Skeletal muscle satellite cell (primary cell): ENCODE results near the gene TAF4.
"Not testable (repeated sequence)": the region's sequence is repeated elsewhere in the genome, so short reads cannot be mapped to it uniquely, and the experiment has no call there.

Experiments used
- H3K27me3 ChIP-seq: 2 replicates; pipeline ENCODE4 v1.7.0; 2013; ENCODE audit warnings: low read length; ENCODE audit not compliant: control insufficient read depth, insufficient read depth
- H3K36me3 ChIP-seq: 2 replicates; pipeline ENCODE4 v1.7.0; 2013; ENCODE audit warnings: mild to moderate bottlenecking, control low read depth, low read length; ENCODE audit not compliant: insufficient read depth
- H3K4me1 ChIP-seq: 2 replicates; pipeline ENCODE4 v1.7.0; 2013; ENCODE audit warnings: low read length; ENCODE audit not compliant: control insufficient read depth, insufficient read depth
- H3K4me2 ChIP-seq: 2 replicates; pipeline ENCODE4 v1.7.0; 2013; ENCODE audit warnings: mild to moderate bottlenecking, low read length
- H3K4me3 ChIP-seq: 2 replicates; pipeline ENCODE4 v1.7.0; 2013; ENCODE audit warnings: low read length
- H3K9ac ChIP-seq: 2 replicates; pipeline ENCODE4 v1.7.0; 2013; ENCODE audit warnings: mild to moderate bottlenecking, low read depth, low read length, moderate library complexity
- H3K9me3 ChIP-seq: replicated peaks from 2 replicates; pipeline ENCODE4 v1.7.0; 2013; ENCODE audit warnings: mild to moderate bottlenecking, control low read depth, low read length

TAF4 gene

GRCh38 chr20:62096421-62097380, 31.0 kb upstream of the TAF4 start:
- no peak overlapping the region for H3K9ac ChIP-seq
- H3K9me3 ChIP-seq: peaks cover 2% of the 10 kb centered on the region
- no peak overlapping the region for H3K4me2 ChIP-seq
- H3K4me1 ChIP-seq: no peaks in the 10 kb centered on the region
- H3K36me3 ChIP-seq: no peaks in the 10 kb centered on the region
- H3K27me3 ChIP-seq: peaks cover 16% of the 10 kb centered on the region
- H3K4me3 ChIP-seq: no peak overlapping the region

- Histone ChIP-seq H3K4me3 (no peak overlapping the region), H3K27me3 (peaks cover 29% of the 10 kb centered on the region), H3K9me3 (no peaks in the 10 kb centered on the region)
Measured at GRCh38 chr20:62089393-62089792, 23.7 kb upstream of the TAF4 start.

GRCh38 chr20:62088258-62089127, 22.8 kb upstream of the TAF4 start:
- no peak overlapping the region for H3K4me2 ChIP-seq
- H3K27me3 ChIP-seq: peaks cover 25% of the 10 kb centered on the region
- no peaks in the 10 kb centered on the region for H3K4me1 ChIP-seq

More at GRCh38 chr20:62089393-62089792, 23.7 kb upstream of the TAF4 start:
- no peak overlapping the region for H3K9ac ChIP-seq
- no peaks in the 10 kb centered on the region for H3K4me1 ChIP-seq
- H3K4me2 ChIP-seq: no peak overlapping the region
- no peaks in the 10 kb centered on the region for H3K36me3 ChIP-seq

GRCh38 chr20:62087632-62088031, 22.0 kb upstream of the TAF4 start:
- Histone ChIP-seq H3K27me3 (peaks cover 20% of the 10 kb centered on the region), H3K36me3 (no peaks in the 10 kb centered on the region), H3K9me3 (no peaks in the 10 kb centered on the region), H3K4me3 (no peak overlapping the region), H3K4me2 (no peak overlapping the region), H3K9ac (no peak overlapping the region), H3K4me1 (no peaks in the 10 kb centered on the region)

More at GRCh38 chr20:62088258-62089127, 22.8 kb upstream of the TAF4 start:
- no peak overlapping the region for H3K4me3 ChIP-seq
- no peaks in the 10 kb centered on the region for H3K36me3 ChIP-seq
- no peaks in the 10 kb centered on the region for H3K9me3 ChIP-seq
- no peak overlapping the region for H3K9ac ChIP-seq

- Histone ChIP-seq H3K27me3 (peaks cover 21% of the 10 kb centered on the region), H3K4me1 (no peaks in the 10 kb centered on the region), H3K9ac (no peak overlapping the region), H3K4me2 (no peak overlapping the region), H3K36me3 (no peaks in the 10 kb centered on the region), H3K9me3 (no peaks in the 10 kb centered on the region), H3K4me3 (no peak overlapping the region)
Measured at GRCh38 chr20:62087227-62087626, 21.5 kb upstream of the TAF4 start.

GRCh38 chr20:62085206-62085605, 19.5 kb upstream of the TAF4 start:
- no peak overlapping the region for H3K9ac ChIP-seq
- H3K4me2 ChIP-seq: no peak overlapping the region
- H3K36me3 ChIP-seq: no peaks in the 10 kb centered on the region
- H3K4me1 ChIP-seq: no peaks in the 10 kb centered on the region
- no peaks in the 10 kb centered on the region for H3K9me3 ChIP-seq
- H3K27me3 ChIP-seq: peaks cover 28% of the 10 kb centered on the region
- no peak overlapping the region for H3K4me3 ChIP-seq

- not testable (repeated sequence) for H3K9ac ChIP-seq, H3K4me1 ChIP-seq, H3K36me3 ChIP-seq, H3K4me3 ChIP-seq, H3K4me2 ChIP-seq, H3K9me3 ChIP-seq
- H3K27me3 ChIP-seq: peaks cover 31% of the 10 kb centered on the region
Measured at GRCh38 chr20:62084224-62084623, 18.5 kb upstream of the TAF4 start.

GRCh38 chr20:62083312-62083711, 17.6 kb upstream of the TAF4 start:
- H3K36me3 ChIP-seq: no peaks in the 10 kb centered on the region
- no peak overlapping the region for H3K9ac ChIP-seq
- H3K27me3 ChIP-seq: peaks cover 33% of the 10 kb centered on the region
- peaks cover 8% of the 10 kb centered on the region for H3K9me3 ChIP-seq
- H3K4me1 ChIP-seq: no peaks in the 10 kb centered on the region
- H3K4me2 ChIP-seq: no peak overlapping the region
- H3K4me3 ChIP-seq: no peak overlapping the region

- H3K9ac ChIP-seq: no peak overlapping the region
- H3K9me3 ChIP-seq: peaks cover 14% of the 10 kb centered on the region
- peaks cover 24% of the 10 kb centered on the region for H3K27me3 ChIP-seq
- H3K4me3 ChIP-seq: no peak overlapping the region
- H3K36me3 ChIP-seq: no peaks in the 10 kb centered on the region
- H3K4me1 ChIP-seq: no peaks in the 10 kb centered on the region
- no peak overlapping the region for H3K4me2 ChIP-seq
Measured at GRCh38 chr20:62080249-62080990, 14.7 kb upstream of the TAF4 start.

GRCh38 chr20:62079166-62079565, 13.5 kb upstream of the TAF4 start:
- H3K4me1 ChIP-seq: no peaks in the 10 kb centered on the region
- H3K9me3 ChIP-seq: peaks cover 14% of the 10 kb centered on the region

GRCh38 chr20:62073323-62073722, 7.6 kb upstream of the TAF4 start:
- H3K27me3 ChIP-seq: peaks cover 4% of the 10 kb centered on the region
- H3K9me3 ChIP-seq: peaks cover 18% of the 10 kb centered on the region
- H3K4me3 ChIP-seq: no peak overlapping the region
- H3K36me3 ChIP-seq: no peaks in the 10 kb centered on the region
- peaks cover 9% of the 10 kb centered on the region for H3K4me1 ChIP-seq
- no peak overlapping the region for H3K4me2 ChIP-seq
- H3K9ac ChIP-seq: no peak overlapping the region

More at GRCh38 chr20:62079166-62079565, 13.5 kb upstream of the TAF4 start:
- H3K4me3 ChIP-seq: no peak overlapping the region
- H3K36me3 ChIP-seq: no peaks in the 10 kb centered on the region
- peaks cover 20% of the 10 kb centered on the region for H3K27me3 ChIP-seq
- H3K4me2 ChIP-seq: no peak overlapping the region
- no peak overlapping the region for H3K9ac ChIP-seq
